HepG2 (cell line): Measurements from ENCODE around the gene KAT14. TPM values are rescaled to one million over a fixed set of nuclear protein-coding genes. Genes with fewer than 3 reads are reported as not detected.
A peak's percentile ranks its signal among the peaks of the same experiment; 100 is the strongest.

ENCODE experiments used
- ATAC-seq: fragments of 200-7000 bp; cut with Tn5 transposase; 3 replicates; pipeline ENCODE4 v1.9.1; 2020; ENCODE audit warnings: mild to moderate bottlenecking, moderate library complexity
- BruUV-seq: library from RNA; stranded (reverse); fragments of 400-500 nt; replicated peaks from 2 replicates; lab custom pipeline; 2021; lab: Mats Ljungman, UMichigan
- CTCF ChIA-PET: fragments of 300-600 bp; formaldehyde crosslinking; extraction: SDS; loops from one replicate; lab custom pipeline; 2021; ENCODE audit warnings: low total read pairs, inconsistent platforms, low intra/inter-chr PET ratio; lab: Yijun Ruan, JAX
- POLR2A ChIA-PET: fragments of 350-600 bp; sonication (Branson Sonifier 250); formaldehyde crosslinking; loops from one replicate; lab custom pipeline; 2020; ENCODE audit warnings: antibody characterized with exemption, inconsistent platforms; lab: Yijun Ruan, JAX
- DNase-seq: peaks from one replicate; pipeline ENCODE4 v3.0.0-alpha.2; 2015; ENCODE audit warnings: low spot score
- FAIRE-seq: peaks from 3 replicates; lab custom pipeline; 2011; peaks lifted over from hg19 to GRCh38; lab: Jason Lieb, UNC
- H2AFZ ChIP-seq: one replicate; pipeline ENCODE4 v1.6.1; 2011; ENCODE audit warnings: low read length, inconsistent platforms
- H3K27ac ChIP-seq: fragments of 300-600 bp; 3 replicates; pipeline ENCODE4 v1.8.0; 2011; ENCODE audit warnings: mixed run types, mild to moderate bottlenecking, mixed read lengths, low read length, inconsistent platforms; ENCODE audit not compliant: insufficient read depth; ENCODE audit errors: extremely low read length
- H3K27me3 ChIP-seq, 2 experiments: fragments of 200-600 bp in 1 of 2; 2 replicates in 1 of 2; 3 replicates in 1 of 2; pipeline versions ENCODE4 v1.6.0 to v1.8.0; 2011; ENCODE audit warnings: low read length in 2 of 2, mild to moderate bottlenecking in 2 of 2, moderate library complexity in 2 of 2, inconsistent platforms in 1 of 2; ENCODE audit not compliant: insufficient read depth in 2 of 2, control insufficient read depth in 1 of 2
- H3K36me3 ChIP-seq, 2 experiments: fragments of 200-600 bp in 1 of 2; replicated peaks in 1 of 2; 2 replicates in 1 of 2; 3 replicates in 1 of 2; pipeline versions ENCODE4 v1.5.1 to v1.8.0; 2011; ENCODE audit warnings: low read length in 2 of 2, inconsistent platforms in 1 of 2; ENCODE audit not compliant: insufficient read depth in 2 of 2, control insufficient read depth in 1 of 2
- H3K4me1 ChIP-seq: 2 replicates; pipeline ENCODE4 v1.5.1; 2012; ENCODE audit warnings: low read length, inconsistent platforms; ENCODE audit not compliant: insufficient read depth
- H3K4me2 ChIP-seq: 2 replicates; pipeline ENCODE4 v1.6.0; 2011; ENCODE audit warnings: low read depth, low read length, inconsistent platforms
- H3K4me3 ChIP-seq, 3 experiments: fragments of 200-600 bp in 1 of 3; sonication (generic), shearing (Covaris generic) in 1 of 3; replicated peaks in 1 of 3; 2 replicates each; pipeline ENCODE4 v1.5.1; 2011 to 2016; ENCODE audit warnings: low read length in 3 of 3, inconsistent platforms in 2 of 3, low read depth in 2 of 3, mild to moderate bottlenecking in 2 of 3, control low read depth in 1 of 3, mixed read lengths in 1 of 3; ENCODE audit not compliant: insufficient read depth in 1 of 3
- H3K79me2 ChIP-seq: one replicate; pipeline ENCODE4 v1.6.1; 2011; ENCODE audit warnings: low read length, inconsistent platforms; ENCODE audit not compliant: insufficient read depth
- H3K9ac ChIP-seq: 2 replicates; pipeline ENCODE4 v1.6.0; 2011; ENCODE audit warnings: mild to moderate bottlenecking, low read depth, low read length, inconsistent platforms; ENCODE audit not compliant: insufficient read depth
- H3K9me3 ChIP-seq: 2 replicates; pipeline ENCODE4 v1.5.1; 2012; ENCODE audit warnings: mild to moderate bottlenecking, low read length
- H4K20me1 ChIP-seq: 2 replicates; pipeline ENCODE4 v1.6.0; 2011; ENCODE audit warnings: inconsistent platforms, mild to moderate bottlenecking, low read length, moderate library complexity; ENCODE audit not compliant: insufficient read depth
- CEBPB ChIP-seq: IDR thresholded peaks from 2 replicates; pipeline ENCODE4 v1.6.1; 2011; ENCODE audit warnings: low read depth, low read length, improper control_type of control experiment, borderline replicate concordance
- GFI1 ChIP-seq: sonication (generic); formaldehyde crosslinking; IDR thresholded peaks from 2 replicates; pipeline ENCODE4 v1.5.0; 2020; ENCODE audit warnings: missing genetic modification reagents, mild to moderate bottlenecking, borderline replicate concordance
- PHF8 ChIP-seq: sonication (generic); formaldehyde crosslinking; IDR thresholded peaks from 2 replicates; pipeline ENCODE4 v1.5.0; 2020; ENCODE audit warnings: missing genetic modification reagents
- RFX1 ChIP-seq: fragments of 450-650 bp; IDR thresholded peaks from 2 replicates; pipeline ENCODE4 v1.6.1; 2017
- TBP ChIP-seq: sonication (generic); formaldehyde crosslinking; IDR thresholded peaks from 2 replicates; pipeline ENCODE4 v1.5.0; 2020; ENCODE audit warnings: missing genetic modification reagents
- ZNF407 ChIP-seq: sonication (generic); formaldehyde crosslinking; IDR thresholded peaks from one replicate; pipeline ENCODE4 v1.5.1; 2020; ENCODE audit warnings: mild to moderate bottlenecking, missing genetic modification reagents; ENCODE audit errors: not compliant biosample characterization
- ZNF446 ChIP-seq: sonication (generic); formaldehyde crosslinking; IDR thresholded peaks from 2 replicates; pipeline ENCODE4 v1.5.0; 2020; ENCODE audit warnings: mild to moderate bottlenecking, missing genetic modification reagents
- WGBS: methylation state at CpG from one replicate; pipeline ENCODE4 v1.1.6; 2017; ENCODE audit warnings: low lambda C conversion rate; 5-methylcytosine and 5-hydroxymethylcytosine counted together
- in situ Hi-C: cut with HindIII; loops from 2 replicates; pipeline ENCODE4 v1.10.0; 2017; ENCODE audit warnings: low pct_unique_long_range_greater_than_20kb; ENCODE audit not compliant: extremely low pct_ligation_motif_present
- intact Hi-C: fragments of 100-400 bp; cut with micrococcal nuclease; formaldehyde crosslinking; loops from one replicate; pipeline ENCODE4 v1.10.0; 2022; ENCODE audit not compliant: unreplicated experiment
- polyA plus RNA-seq, 8 experiments: library from polyadenylated mRNA; depleted of rRNA in 3 of 8; stranded (reverse) in 7 of 8; unstranded in 1 of 8; fragments of >200 nt; fragmentation: Illumina TruSeq in 4 of 8; extraction: Trizol in 4 of 8; gene quantifications; 2 replicates each; pipeline versions ENCODE4 v1.2.1 to v1.2.3, GENCODE V29; 2011 to 2016; ENCODE audit warnings: low read depth in 4 of 8, missing spikeins in 1 of 8, mixed read lengths in 1 of 8; ENCODE audit not compliant: insufficient read depth in 1 of 8
- total RNA-seq, 5 experiments: library from RNA; depleted of rRNA; stranded (reverse); fragments of >200 nt; fragmentation: Illumina TruSeq; extraction: Trizol; gene quantifications; 2 replicates each; pipeline ENCODE4 v1.2.3, GENCODE V29; 2016; ENCODE audit warnings: low read depth in 1 of 5
- TF ChIP-seq, protein P1 (sequence below): sonication (generic); formaldehyde crosslinking; IDR thresholded peaks from 2 replicates; pipeline ENCODE4 v1.4.0; 2020; ENCODE audit warnings: missing genetic modification reagents

KAT14 gene
- total and polyA plus RNA-seq, 2 of the 13 experiments (the other 11 are each of a cell fraction or from before 2014, with no cell fraction given), result 5.1 to 15.1 TPM

DNA sequence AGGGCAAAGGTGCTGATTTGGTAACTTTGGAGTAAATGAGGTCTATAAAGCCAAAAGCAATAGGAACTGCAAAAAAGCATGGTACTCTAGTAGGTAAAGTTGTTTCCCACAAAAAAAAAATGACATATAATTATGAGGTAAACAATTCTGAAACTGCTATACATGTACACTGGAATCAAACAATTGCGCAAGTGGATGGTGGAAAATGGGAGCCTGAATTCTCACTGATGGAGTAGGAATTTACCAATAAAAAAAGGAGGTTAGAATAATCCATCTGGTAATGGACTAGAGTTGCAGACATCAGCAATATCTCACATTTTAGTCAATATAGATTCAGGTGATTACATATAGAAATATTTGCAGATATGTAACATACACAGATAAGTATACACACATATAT, 5.0 kb upstream of the KAT14 start:
- no peak for ATAC-seq
- no peaks in the 10 kb centered on the region for H3K27me3 ChIP-seq
- H2AFZ ChIP-seq, result no peak overlapping the region
- POLR2A ChIA-PET, result no interaction called here
- no peaks in the 10 kb centered on the region for H3K9me3 ChIP-seq
- no peaks in the 10 kb centered on the region for H3K79me2 ChIP-seq
- intact Hi-C loops, result loop anchor here (10.0 kb wide), 1 partner anchor 128 kb away; no protein-coding TSS in a partner anchor
- H3K4me2 ChIP-seq, result no peak overlapping the region
- no peak for TF ChIP-seq TBP (CRISPR knock-in tag)
- no peak for TF ChIP-seq PHF8 (CRISPR knock-in tag)
- TF ChIP-seq RFX1, result no peak
- no peak for TF ChIP-seq ZNF446 (CRISPR knock-in tag)
- no peak for TF ChIP-seq ZNF407 (CRISPR knock-in tag)
- TF ChIP-seq, protein P1, sequence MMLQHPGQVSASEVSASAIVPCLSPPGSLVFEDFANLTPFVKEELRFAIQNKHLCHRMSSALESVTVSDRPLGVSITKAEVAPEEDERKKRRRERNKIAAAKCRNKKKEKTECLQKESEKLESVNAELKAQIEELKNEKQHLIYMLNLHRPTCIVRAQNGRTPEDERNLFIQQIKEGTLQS, result no peak
- no peak for TF ChIP-seq GFI1 (CRISPR knock-in tag)
- TF ChIP-seq CEBPB, result peak; percentile 77; the same call in 1 of the 2 replicates
- TF ChIP-seq, all 625 proteins: peak for 1
- H3K4me3 ChIP-seq, result no peak overlapping the region
- H4K20me1 ChIP-seq, result no peaks in the 10 kb centered on the region
- no TSS peak for BruUV-seq
- in situ Hi-C loops, result no loop called here
- CTCF ChIA-PET, result no interaction called here
- DNase-seq (no peak), FAIRE-seq (no peak)
- WGBS, result 97% methylated on average over 1 of the region's 1 CpG
- no peak overlapping the region for H3K9ac ChIP-seq
- no peak overlapping the region for H3K27ac ChIP-seq
- peaks cover 13% of the 10 kb centered on the region; the same call in 1 of the 2 replicates for H3K4me1 ChIP-seq
- H3K36me3 ChIP-seq, result no peaks in the 10 kb centered on the region
